ENCODE data around the gene ALDH16A1.

- TF ChIP-seq, protein P1, sequence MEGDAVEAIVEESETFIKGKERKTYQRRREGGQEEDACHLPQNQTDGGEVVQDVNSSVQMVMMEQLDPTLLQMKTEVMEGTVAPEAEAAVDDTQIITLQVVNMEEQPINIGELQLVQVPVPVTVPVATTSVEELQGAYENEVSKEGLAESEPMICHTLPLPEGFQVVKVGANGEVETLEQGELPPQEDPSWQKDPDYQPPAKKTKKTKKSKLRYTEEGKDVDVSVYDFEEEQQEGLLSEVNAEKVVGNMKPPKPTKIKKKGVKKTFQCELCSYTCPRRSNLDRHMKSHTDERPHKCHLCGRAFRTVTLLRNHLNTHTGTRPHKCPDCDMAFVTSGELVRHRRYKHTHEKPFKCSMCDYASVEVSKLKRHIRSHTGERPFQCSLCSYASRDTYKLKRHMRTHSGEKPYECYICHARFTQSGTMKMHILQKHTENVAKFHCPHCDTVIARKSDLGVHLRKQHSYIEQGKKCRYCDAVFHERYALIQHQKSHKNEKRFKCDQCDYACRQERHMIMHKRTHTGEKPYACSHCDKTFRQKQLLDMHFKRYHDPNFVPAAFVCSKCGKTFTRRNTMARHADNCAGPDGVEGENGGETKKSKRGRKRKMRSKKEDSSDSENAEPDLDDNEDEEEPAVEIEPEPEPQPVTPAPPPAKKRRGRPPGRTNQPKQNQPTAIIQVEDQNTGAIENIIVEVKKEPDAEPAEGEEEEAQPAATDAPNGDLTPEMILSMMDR (IDR thresholded peaks at IDR 0.05): no peak
- no peak for TF ChIP-seq POLR2A (IDR thresholded peaks at IDR 0.05)
Observed at GRCh38 chr19:49474542-49474924, 21.5 kb downstream of the ALDH16A1 start.

All from heart left ventricle (tissue), 13 donors.